Measurements from ENCODE around the gene RLF.
"Not testable (repeated sequence)": the region's sequence is repeated elsewhere in the genome, so short reads cannot be mapped to it uniquely, and the experiment has no call there.

RLF gene

GRCh38 chr1:40167317-40167716 lies 6.1 kb downstream of the RLF start:
- no peak for DNase-seq

GRCh38 chr1:40171036-40171435 lies 9.8 kb downstream of the RLF start:
- no peak for DNase-seq

- no peak for DNase-seq
Observed at GRCh38 chr1:40174788-40175187, 13.6 kb downstream of the RLF start.

- not testable (repeated sequence) for DNase-seq
Observed at GRCh38 chr1:40176989-40177388, 15.8 kb downstream of the RLF start.

GRCh38 chr1:40178200-40178599 lies 17.0 kb downstream of the RLF start:
- no peak for DNase-seq

- no peak for DNase-seq
Observed at GRCh38 chr1:40179496-40180089, 18.4 kb downstream of the RLF start.

GRCh38 chr1:40183055-40183710 lies 22.0 kb downstream of the RLF start:
- DNase-seq, result peak; percentile 16

- DNase-seq, result no peak
Observed at GRCh38 chr1:40184193-40184592, 23.0 kb downstream of the RLF start.

- peak; percentile 73 for DNase-seq
Observed at GRCh38 chr1:40185951-40186864, 25.0 kb downstream of the RLF start.

- no peak for DNase-seq
Observed at GRCh38 chr1:40187399-40187798, 26.2 kb downstream of the RLF start.

GRCh38 chr1:40194639-40195038 lies 33.5 kb downstream of the RLF start:
- not testable (repeated sequence) for DNase-seq

GRCh38 chr1:40197656-40198055 lies 36.5 kb downstream of the RLF start:
- no peak for DNase-seq

GRCh38 chr1:40199126-40199525 lies 37.9 kb downstream of the RLF start:
- DNase-seq, result no peak

GRCh38 chr1:40204856-40205255 lies 43.7 kb downstream of the RLF start:
- DNase-seq, result no peak

GRCh38 chr1:40210511-40211204 lies 49.5 kb downstream of the RLF start:
- no peak for DNase-seq

- no peak for DNase-seq
Observed at GRCh38 chr1:40218333-40218732, 57.1 kb downstream of the RLF start.

- DNase-seq, result not testable (repeated sequence)
Observed at GRCh38 chr1:40221471-40221905, 60.3 kb downstream of the RLF start.

GRCh38 chr1:40221977-40222772 lies 61.0 kb downstream of the RLF start:
- no peak for DNase-seq

GRCh38 chr1:40224040-40224439 lies 62.9 kb downstream of the RLF start:
- no peak for DNase-seq

- DNase-seq, result no peak
Observed at GRCh38 chr1:40226192-40226591, 65.0 kb downstream of the RLF start.

GRCh38 chr1:40232444-40232843 lies 71.3 kb downstream of the RLF start:
- DNase-seq, result peak; percentile 55

- no peak for DNase-seq
Observed at GRCh38 chr1:40239626-40240025, 78.4 kb downstream of the RLF start.
